Epithelial cell of proximal tubule (primary cell): ENCODE results near the gene PXN. TPM values are rescaled to one million over a fixed set of nuclear protein-coding genes. Genes with fewer than 3 reads are reported as not detected.

Experiments
- DNase-seq: peaks from one replicate; pipeline ENCODE4 v3.0.0-alpha.2; 2011; ENCODE audit warnings: low read depth
- H3K4me3 ChIP-seq: 2 replicates; pipeline ENCODE4 v1.5.1; 2011; ENCODE audit warnings: low read depth, mild to moderate bottlenecking, low read length
- total RNA-seq: library from RNA; depleted of rRNA; stranded (reverse); fragments of >200 nt; gene quantifications from 2 replicates; pipeline ENCODE4 v1.2.3, GENCODE V29; 2015
- TF ChIP-seq, protein P1 (sequence below): conservative IDR thresholded peaks from 2 replicates; pipeline ENCODE4 v1.5.1; 2012; ENCODE audit warnings: low read depth, mild to moderate bottlenecking, low read length

PXN gene
- total RNA-seq, 1 donor from 2014 or later: 100 TPM

GRCh38 chr12:120287491-120287890 is 22.0 kb upstream of the PXN start:
- no peak overlapping the region for H3K4me3 ChIP-seq
- DNase-seq: no peak
- TF ChIP-seq, protein P1, sequence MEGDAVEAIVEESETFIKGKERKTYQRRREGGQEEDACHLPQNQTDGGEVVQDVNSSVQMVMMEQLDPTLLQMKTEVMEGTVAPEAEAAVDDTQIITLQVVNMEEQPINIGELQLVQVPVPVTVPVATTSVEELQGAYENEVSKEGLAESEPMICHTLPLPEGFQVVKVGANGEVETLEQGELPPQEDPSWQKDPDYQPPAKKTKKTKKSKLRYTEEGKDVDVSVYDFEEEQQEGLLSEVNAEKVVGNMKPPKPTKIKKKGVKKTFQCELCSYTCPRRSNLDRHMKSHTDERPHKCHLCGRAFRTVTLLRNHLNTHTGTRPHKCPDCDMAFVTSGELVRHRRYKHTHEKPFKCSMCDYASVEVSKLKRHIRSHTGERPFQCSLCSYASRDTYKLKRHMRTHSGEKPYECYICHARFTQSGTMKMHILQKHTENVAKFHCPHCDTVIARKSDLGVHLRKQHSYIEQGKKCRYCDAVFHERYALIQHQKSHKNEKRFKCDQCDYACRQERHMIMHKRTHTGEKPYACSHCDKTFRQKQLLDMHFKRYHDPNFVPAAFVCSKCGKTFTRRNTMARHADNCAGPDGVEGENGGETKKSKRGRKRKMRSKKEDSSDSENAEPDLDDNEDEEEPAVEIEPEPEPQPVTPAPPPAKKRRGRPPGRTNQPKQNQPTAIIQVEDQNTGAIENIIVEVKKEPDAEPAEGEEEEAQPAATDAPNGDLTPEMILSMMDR: no peak

DNA sequence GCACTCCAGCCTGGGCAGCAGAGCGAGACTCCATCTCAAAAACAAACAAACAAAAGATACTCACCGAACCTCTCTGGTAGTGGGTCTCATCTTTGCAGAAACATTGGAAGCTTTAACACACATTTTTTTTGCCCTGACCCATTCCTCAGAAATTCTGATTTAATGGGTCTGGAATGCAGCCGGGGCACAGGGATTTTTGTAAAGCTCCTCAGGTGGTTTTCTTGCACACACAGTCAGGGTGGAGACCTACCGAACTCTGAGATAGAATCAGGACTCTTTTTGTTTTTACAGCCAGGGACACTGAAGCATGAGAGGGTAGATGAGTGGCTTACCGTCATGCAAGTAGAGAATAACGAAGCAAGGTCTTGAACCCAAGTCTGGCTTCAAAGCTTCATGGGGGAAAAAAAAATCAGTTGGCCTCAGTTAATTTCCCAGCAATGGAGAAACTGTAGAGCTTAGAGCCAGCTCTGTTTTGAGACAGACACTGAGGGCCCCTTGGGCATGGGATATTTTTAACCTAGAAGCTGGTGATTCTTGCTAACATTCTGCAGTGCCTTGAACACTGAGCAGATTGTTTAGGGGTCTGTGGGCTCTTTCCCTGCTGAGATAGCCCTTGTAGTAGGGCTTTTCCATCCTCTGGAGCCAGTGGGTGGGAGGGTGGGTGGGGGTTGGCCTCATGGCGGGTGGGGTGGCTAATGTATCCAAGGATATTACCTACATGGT is 21.4 kb upstream of the PXN start:
- TF ChIP-seq, protein P1: no peak
- H3K4me3 ChIP-seq: no peak overlapping the region
- DNase-seq: no peak

- no peak for DNase-seq
- TF ChIP-seq, protein P1: no peak
- no peak overlapping the region for H3K4me3 ChIP-seq
Observed at GRCh38 chr12:120284381-120284780, 18.9 kb upstream of the PXN start.

DNA sequence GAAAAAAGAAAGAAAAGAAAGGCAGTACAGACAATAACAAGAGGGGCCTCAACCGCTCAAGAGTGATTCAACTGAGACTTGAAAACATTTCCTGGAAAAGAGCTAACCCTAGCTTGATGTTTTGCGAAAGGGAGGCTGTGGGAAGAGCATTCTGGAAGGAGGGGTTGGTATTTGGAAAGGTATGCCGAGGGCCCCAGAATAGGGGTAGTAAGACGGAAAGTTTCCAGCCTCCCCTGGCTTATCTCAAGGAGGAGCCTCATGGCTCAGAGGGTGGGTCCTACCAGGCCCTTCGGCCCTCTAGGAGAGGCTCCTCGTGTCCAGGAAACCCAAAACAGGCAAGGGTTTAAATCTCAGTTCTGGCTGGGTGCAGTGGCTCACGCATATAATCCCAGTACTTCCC is 17.8 kb upstream of the PXN start:
- TF ChIP-seq, protein P1: no peak
- H3K4me3 ChIP-seq: no peak overlapping the region
- DNase-seq: no peak

GRCh38 chr12:120278137-120279069 is 12.9 kb upstream of the PXN start:
- no peak overlapping the region for H3K4me3 ChIP-seq
- DNase-seq: no peak
- TF ChIP-seq, protein P1: no peak

DNA sequence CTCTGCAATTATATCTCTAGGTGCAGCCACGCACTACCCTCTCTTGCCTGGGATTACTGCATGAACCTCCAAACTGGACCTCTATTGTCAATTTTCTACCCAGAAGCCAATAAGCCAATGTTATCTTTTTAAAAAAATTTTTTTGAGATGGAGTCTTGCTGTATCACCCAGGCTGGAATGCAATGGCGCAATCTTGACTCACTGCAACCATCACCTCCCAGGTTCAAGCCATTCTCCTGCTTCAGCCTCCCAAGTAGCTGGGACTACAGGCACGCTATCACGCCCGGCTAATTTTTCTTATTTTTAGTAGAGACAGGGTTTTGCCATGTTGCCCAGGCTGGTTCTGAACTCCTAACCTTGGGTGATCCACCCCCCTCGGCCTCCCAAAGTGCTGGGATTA is 11.2 kb upstream of the PXN start:
- TF ChIP-seq, protein P1: no peak
- no peak for DNase-seq

More for the DNA sequence above, 11.2 kb upstream of the PXN start:
- H3K4me3 ChIP-seq: no peak overlapping the region
